ENCODE results near the gene CRABP2.

GRCh38 chr1:156657741-156658319 lies 47.6 kb downstream of the CRABP2 start:
- TF ChIP-seq POLR2A (IDR thresholded peaks at IDR 0.05) (no peak), CTCF (IDR thresholded peaks at IDR 0.05) (peak in 1 of 3 donors; percentile 6), POLR2AphosphoS5 (IDR thresholded peaks at IDR 0.05) (no peak)
